KMS-11 (cell line): ENCODE measurements around the gene LSM12.

Source experiments
- H2AFZ ChIP-seq: fragments of 200-600 bp; sonication (generic); 2 replicates; pipeline ENCODE4 v1.6.1; 2016; ENCODE audit warnings: antibody characterized with exemption, mixed run types, low read depth
- H3K27ac ChIP-seq: fragments of 200-600 bp; sonication (generic); 2 replicates; pipeline ENCODE4 v1.6.1; 2016; ENCODE audit warnings: mild to moderate bottlenecking, mixed run types
- H3K27me3 ChIP-seq: fragments of 200-600 bp; sonication (generic); 2 replicates; pipeline ENCODE4 v1.6.1; 2017; ENCODE audit warnings: mild to moderate bottlenecking, low read depth, mixed run types, moderate library complexity; ENCODE audit not compliant: insufficient read depth
- H3K36me3 ChIP-seq: fragments of 200-600 bp; sonication (generic); 2 replicates; pipeline ENCODE4 v1.6.1; 2017; ENCODE audit warnings: mild to moderate bottlenecking, mixed run types; ENCODE audit not compliant: insufficient read depth
- H3K4me1 ChIP-seq: fragments of 200-600 bp; sonication (generic); 2 replicates; pipeline ENCODE4 v1.6.1; 2016; ENCODE audit warnings: mild to moderate bottlenecking, low read depth, mixed run types; ENCODE audit not compliant: poor library complexity, severe bottlenecking
- H3K4me2 ChIP-seq: fragments of 200-600 bp; sonication (generic); 2 replicates; pipeline ENCODE4 v1.7.0; 2016; ENCODE audit warnings: mild to moderate bottlenecking, mixed run types
- H3K4me3 ChIP-seq: fragments of 200-600 bp; sonication (generic); IDR thresholded peaks from 2 replicates; pipeline ENCODE4 v1.6.1; 2017; ENCODE audit warnings: low read depth, low read length, mixed read lengths; ENCODE audit not compliant: insufficient read depth
- H3K79me2 ChIP-seq: fragments of 200-600 bp; sonication (generic); 2 replicates; pipeline ENCODE4 v1.6.1; 2016; ENCODE audit warnings: low read depth, mixed run types; ENCODE audit not compliant: insufficient read depth
- H3K9ac ChIP-seq: fragments of 200-600 bp; sonication (generic); 2 replicates; pipeline ENCODE4 v1.6.1; 2016; ENCODE audit warnings: mild to moderate bottlenecking, mixed run types
- H4K20me1 ChIP-seq: fragments of 200-600 bp; sonication (generic); 2 replicates; pipeline ENCODE4 v1.6.1; 2016; ENCODE audit warnings: mild to moderate bottlenecking, mixed run types; ENCODE audit not compliant: insufficient read depth
- CTCF ChIP-seq: fragments of 200-600 bp; sonication (generic); conservative IDR thresholded peaks from 2 replicates; pipeline ENCODE4 v1.6.1; 2017; ENCODE audit warnings: low read depth, mild to moderate bottlenecking, antibody characterized with exemption, low read length, moderate library complexity, mixed read lengths

LSM12 gene

GRCh38 chr17:44006598-44007345, 59.7 kb downstream of the LSM12 start:
- H3K36me3 ChIP-seq, result no peaks in the 10 kb centered on the region
- peak overlapping the region; percentile 97 for H3K4me2 ChIP-seq
- TF ChIP-seq CTCF, result 0 out of 2 replicates have a peak, but pooled peaks have one; percentile 36
- H4K20me1 ChIP-seq, result no peaks in the 10 kb centered on the region
- H3K27me3 ChIP-seq, result peaks cover 9% of the 10 kb centered on the region
- H3K4me3 ChIP-seq, result no peak overlapping the region
- peaks cover 28% of the 10 kb centered on the region for H3K4me1 ChIP-seq
- no peaks in the 10 kb centered on the region for H3K79me2 ChIP-seq
- peak overlapping the region; percentile 25; the same call in 1 of the 2 replicates for H3K9ac ChIP-seq
- peak overlapping the region; percentile 98 for H2AFZ ChIP-seq
- H3K27ac ChIP-seq, result no peak overlapping the region

GRCh38 chr17:44006272-44006597, 60.2 kb downstream of the LSM12 start:
- no peaks in the 10 kb centered on the region for H4K20me1 ChIP-seq
- no peak overlapping the region for H3K9ac ChIP-seq
- H2AFZ ChIP-seq, result peak overlapping the region; percentile 98
- peak overlapping the region; percentile 97 for H3K4me2 ChIP-seq
- H3K36me3 ChIP-seq, result no peaks in the 10 kb centered on the region
- H3K27ac ChIP-seq, result no peak overlapping the region
- H3K4me3 ChIP-seq, result no peak overlapping the region
- TF ChIP-seq CTCF, result no peak
- H3K79me2 ChIP-seq, result no peaks in the 10 kb centered on the region
- peaks cover 24% of the 10 kb centered on the region for H3K4me1 ChIP-seq
- H3K27me3 ChIP-seq, result peaks cover 9% of the 10 kb centered on the region

- Histone ChIP-seq H4K20me1 (no peaks in the 10 kb centered on the region), H3K27me3 (peaks cover 9% of the 10 kb centered on the region), H3K9ac (no peak overlapping the region), H3K36me3 (no peaks in the 10 kb centered on the region), H3K4me1 (peaks cover 18% of the 10 kb centered on the region), H3K4me3 (no peak overlapping the region), H3K79me2 (no peaks in the 10 kb centered on the region), H3K27ac (no peak overlapping the region), H3K4me2 (peak overlapping the region; percentile 97), H2AFZ (peak overlapping the region; percentile 98; the same call in 1 of the 2 replicates)
- no peak for TF ChIP-seq CTCF
Measured at GRCh38 chr17:44005527-44006271, 60.8 kb downstream of the LSM12 start.

GRCh38 chr17:44004761-44005526, 61.5 kb downstream of the LSM12 start:
- peaks cover 9% of the 10 kb centered on the region for H3K27me3 ChIP-seq

More at GRCh38 chr17:44004761-44005526, 61.5 kb downstream of the LSM12 start:
- H3K4me3 ChIP-seq, result no peak overlapping the region
- no peak overlapping the region for H3K9ac ChIP-seq
- H4K20me1 ChIP-seq, result no peaks in the 10 kb centered on the region
- no peak overlapping the region for H3K4me2 ChIP-seq
- H3K4me1 ChIP-seq, result peaks cover 15% of the 10 kb centered on the region
- H3K79me2 ChIP-seq, result no peaks in the 10 kb centered on the region
- H3K27ac ChIP-seq, result no peak overlapping the region
- no peaks in the 10 kb centered on the region for H3K36me3 ChIP-seq
- no peak for TF ChIP-seq CTCF
- no peak overlapping the region for H2AFZ ChIP-seq
